Esophagus squamous epithelium (tissue), 5 donors: ENCODE measurements around the gene SDS. TPM values are rescaled to one million over a fixed set of nuclear protein-coding genes. Genes with fewer than 3 reads are reported as not detected.
A peak's percentile ranks its signal among the peaks of the same experiment; 100 is the strongest.

ENCODE experiments used
- DNase-seq: peaks from one replicate; lab custom pipeline; 2025; lab: John Stamatoyannopoulos, UW
- H3K27ac ChIP-seq, 4 donors: fragments of 200-600 bp; sonication (generic); one replicate each; pipeline ENCODE4 v1.5.1; 2016 to 2019; ENCODE audit warnings: mild to moderate bottlenecking in 1 of 4
- H3K27me3 ChIP-seq, 4 donors: fragments of 200-600 bp; sonication (generic); 1 replicate in 3 of 4; 2 replicates in 1 of 4; pipeline versions ENCODE4 v1.5.1 to v1.6.0; 2017 to 2021; ENCODE audit warnings: antibody characterized with exemption in 1 of 4
- H3K36me3 ChIP-seq, 3 donors: fragments of 200-600 bp; sonication (generic); one replicate each; pipeline ENCODE4 v1.5.1; 2016 to 2019
- H3K4me1 ChIP-seq, 3 donors: fragments of 200-600 bp; sonication (generic); one replicate each; pipeline ENCODE4 v1.5.1; 2017 to 2019
- H3K4me3 ChIP-seq, 4 donors: fragments of 200-600 bp; sonication (generic); 1 replicate in 3 of 4; 2 replicates in 1 of 4; pipeline ENCODE4 v1.5.1; 2016 to 2019; ENCODE audit warnings: mild to moderate bottlenecking in 2 of 4, moderate library complexity in 1 of 4
- H3K9me3 ChIP-seq, 3 donors: fragments of 200-600 bp; sonication (generic); one replicate each; pipeline ENCODE4 v1.5.1; 2016 to 2019
- CTCF ChIP-seq, 6 experiments: fragments of 450-650 bp in 4 of 6; fragments of 200-600 bp in 2 of 6; sonication (generic) in 2 of 6; IDR thresholded peaks; one replicate each; pipeline ENCODE4 v1.5.1; 2016 to 2019; ENCODE audit warnings: antibody characterized with exemption in 6 of 6, mild to moderate bottlenecking in 4 of 6, moderate library complexity in 4 of 6
- POLR2A ChIP-seq, 4 donors: fragments of 450-650 bp; IDR thresholded peaks; one replicate each; pipeline ENCODE4 v1.6.1; 2017; ENCODE audit warnings: antibody characterized with exemption in 4 of 4, mild to moderate bottlenecking in 4 of 4, moderate library complexity in 3 of 4
- WGBS, 2 donors: methylation state at CpG; one replicate each; pipeline ENCODE4 v1.1.5; 2018; 5-methylcytosine and 5-hydroxymethylcytosine counted together
- intact Hi-C: fragments of 100-400 bp; cut with DNase I; formaldehyde crosslinking; loops from one replicate; pipeline ENCODE4 v1.15.0; 2022
- total RNA-seq, 4 donors: library from RNA; depleted of rRNA; stranded (reverse); fragments of >200 nt; gene quantifications; one replicate each; pipeline ENCODE4 v1.1.0, GENCODE V29; 2016
- donor health status: DM: yes; HTN: yes; CAD: no.

The SDS gene
- total RNA-seq, 4 donors from 2014 or later = 0.76 TPM; not detected in 3

DNA sequence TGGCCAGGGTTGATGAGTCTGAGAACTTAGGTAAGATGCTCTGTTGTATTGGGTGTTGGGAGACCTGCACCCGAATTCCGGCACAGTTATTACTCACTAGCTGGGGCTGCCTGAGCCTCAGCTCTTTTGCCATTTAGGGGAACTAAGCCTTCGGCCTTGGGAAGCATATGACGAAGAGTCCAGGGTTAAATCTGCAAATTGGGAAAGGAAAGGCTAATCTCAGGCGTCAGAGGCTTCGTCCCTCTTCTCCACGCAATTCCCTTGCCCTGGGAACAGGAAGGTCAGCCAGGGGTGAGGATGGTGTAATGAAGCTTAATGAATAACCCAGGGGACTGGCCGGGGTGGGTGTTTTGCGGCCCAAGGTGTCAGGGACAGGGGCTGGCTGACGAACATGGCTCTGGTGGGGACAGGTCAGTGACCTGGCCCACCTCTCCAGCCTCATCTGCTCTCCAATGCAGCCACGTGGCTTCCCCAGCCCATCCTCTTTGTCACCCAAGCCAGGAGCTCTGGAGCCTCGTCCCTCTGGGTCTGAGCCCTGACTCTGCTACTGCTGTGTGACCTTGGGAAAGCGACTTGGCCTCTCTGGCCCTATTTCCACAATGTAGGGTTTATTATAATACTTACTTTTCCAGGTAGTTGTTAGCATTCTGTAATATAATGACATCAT, 14.7 kb upstream of the SDS start:
- WGBS, 2 donors = 38 to 41% methylated on average over 12 to 13 of the region's 13 CpGs
- TF ChIP-seq POLR2A (IDR thresholded peaks at IDR 0.05) = no peak
- TF ChIP-seq CTCF (IDR thresholded peaks at IDR 0.05) = no peak
- DNase-seq = no peak
- peaks cover 8 to 23% (median 8%) of the 10 kb centered on the region in 3 donors for H3K4me1 ChIP-seq
- H3K36me3 ChIP-seq = no peaks in the 10 kb centered on the region
- intact Hi-C loops = no loop called here
- no peaks in the 10 kb centered on the region for H3K9me3 ChIP-seq
- peak overlapping the region in 1 of 4 donors; percentile 49 for H3K27ac ChIP-seq
- no peaks in the 10 kb centered on the region for H3K27me3 ChIP-seq
- no peak overlapping the region for H3K4me3 ChIP-seq

GRCh38 chr12:113416091-113416754, 12.5 kb upstream of the SDS start:
- Histone ChIP-seq H3K4me3 (no peak overlapping the region), H3K27ac (no peak overlapping the region), H3K27me3 (peaks cover 0 to 17% (median 0%) of the 10 kb centered on the region in 4 donors), H3K9me3 (no peaks in the 10 kb centered on the region), H3K36me3 (no peaks in the 10 kb centered on the region), H3K4me1 (peaks cover 0 to 2% (median 0%) of the 10 kb centered on the region in 3 donors)
- intact Hi-C loops = no loop called here
- DNase-seq = no peak
- 43 to 59% methylated on average over 3 to 6 of the region's 6 CpGs for WGBS, 2 donors
- no peak for TF ChIP-seq CTCF (IDR thresholded peaks at IDR 0.05)
- TF ChIP-seq POLR2A (IDR thresholded peaks at IDR 0.05) = no peak

- DNase-seq = no peak
- WGBS, 2 donors = 81 to 86% methylated on average over 9 of the region's 9 CpGs
- TF ChIP-seq POLR2A (IDR thresholded peaks at IDR 0.05) (no peak), CTCF (IDR thresholded peaks at IDR 0.05) (no peak)
- H3K36me3 ChIP-seq = no peaks in the 10 kb centered on the region
- intact Hi-C loops = no loop called here
- H3K27ac ChIP-seq = no peak overlapping the region
- no peak overlapping the region for H3K4me3 ChIP-seq
- H3K9me3 ChIP-seq = no peaks in the 10 kb centered on the region
- no peaks in the 10 kb centered on the region for H3K4me1 ChIP-seq
- H3K27me3 ChIP-seq = peaks cover 0 to 28% (median 0%) of the 10 kb centered on the region in 4 donors
Measured at GRCh38 chr12:113414519-113415038, 10.9 kb upstream of the SDS start.

GRCh38 chr12:113413488-113413939, 9.8 kb upstream of the SDS start:
- Histone ChIP-seq H3K9me3 (no peaks in the 10 kb centered on the region), H3K4me3 (no peak overlapping the region), H3K27me3 (peaks cover 0 to 32% (median 0%) of the 10 kb centered on the region in 4 donors), H3K36me3 (no peaks in the 10 kb centered on the region), H3K4me1 (no peaks in the 10 kb centered on the region), H3K27ac (no peak overlapping the region)
- intact Hi-C loops = no loop called here
- WGBS, 2 donors = 61 to 62% methylated on average over 11 of the region's 11 CpGs
- DNase-seq = no peak
- TF ChIP-seq POLR2A (IDR thresholded peaks at IDR 0.05) = no peak
- TF ChIP-seq CTCF (IDR thresholded peaks at IDR 0.05) = no peak
